WTC11 (cell line): ENCODE results near the gene PLCH2.

Experiments
- ATF1 ChIP-seq: sonication (generic); formaldehyde crosslinking; IDR thresholded peaks from 2 replicates; pipeline ENCODE4 v1.8.1; 2023; ENCODE audit warnings: mild to moderate bottlenecking, moderate library complexity, missing genetic modification reagents
- CTCF ChIP-seq: fragments of 200-600 bp; IDR thresholded peaks from 2 replicates; pipeline ENCODE4 v1.8.0; 2022; ENCODE audit warnings: antibody characterized with exemption
- ESRRA ChIP-seq: sonication (generic); formaldehyde crosslinking; IDR thresholded peaks from 2 replicates; pipeline ENCODE4 v1.8.1; 2022; ENCODE audit warnings: mild to moderate bottlenecking, missing genetic modification reagents, borderline replicate concordance
- FOXK1 ChIP-seq: sonication (generic); formaldehyde crosslinking; IDR thresholded peaks from 2 replicates; pipeline ENCODE4 v1.8.0; 2022; ENCODE audit warnings: mild to moderate bottlenecking, moderate library complexity, missing genetic modification reagents
- FOXP4 ChIP-seq: sonication (generic); formaldehyde crosslinking; IDR thresholded peaks from 2 replicates; pipeline ENCODE4 v1.8.0; 2022; ENCODE audit warnings: mild to moderate bottlenecking, missing genetic modification reagents
- NR1H2 ChIP-seq: sonication (generic); formaldehyde crosslinking; IDR thresholded peaks from 2 replicates; pipeline ENCODE4 v1.9.0; 2021; ENCODE audit warnings: mild to moderate bottlenecking, moderate library complexity, missing genetic modification reagents
- ZNF423 ChIP-seq: fragments of 250-450 bp; sonication (Bioruptor Pico); IDR thresholded peaks from 2 replicates; pipeline ENCODE4 v2.1.2; 2022; ENCODE audit warnings: mild to moderate bottlenecking, moderate library complexity

GRCh38 chr1:2518528-2518927 is 42.4 kb downstream of the PLCH2 start:
- TF ChIP-seq ZNF423 (no peak), ATF1 (CRISPR knock-in tag) (no peak), CTCF (no peak), FOXK1 (no peak), ESRRA (CRISPR knock-in tag) (no peak), NR1H2 (CRISPR knock-in tag) (no peak), FOXP4 (no peak)
